HEK293 (cell line): ENCODE data around the gene KLHL35.
A peak's percentile ranks its signal among the peaks of the same experiment; 100 is the strongest.

Source experiments
- CTCF ChIA-PET: fragments of 350-600 bp; formaldehyde crosslinking; extraction: SDS; loops from one replicate; lab custom pipeline; 2021; ENCODE audit warnings: antibody characterized with exemption; lab: Yijun Ruan, JAX
- POLR2A ChIA-PET: fragments of 300-600 bp; formaldehyde crosslinking; extraction: SDS; loops from one replicate; lab custom pipeline; 2020; ENCODE audit warnings: antibody characterized with exemption, inconsistent platforms; lab: Yijun Ruan, JAX
- H3K27ac ChIP-seq: fragments of 200-500 bp; sonication (Bioruptor generic); 2 replicates; pipeline ENCODE4 v1.5.1; 2014; ENCODE audit warnings: low read depth, low read length, control low read depth, inconsistent platforms; ENCODE audit errors: extremely low read depth
- H3K36me3 ChIP-seq, 2 experiments: fragments of 200-500 bp in 1 of 2; sonication (Bioruptor generic) in 1 of 2; 1 replicate in 1 of 2; 2 replicates in 1 of 2; pipeline ENCODE4 v1.5.1; 2014 to 2017; ENCODE audit warnings: inconsistent platforms in 2 of 2, low read length in 2 of 2; ENCODE audit not compliant: control insufficient read depth in 2 of 2, insufficient read depth in 1 of 2
- H3K4me1 ChIP-seq: fragments of 200-500 bp; sonication (Bioruptor generic); 2 replicates; pipeline ENCODE4 v1.5.1; 2014; ENCODE audit warnings: mild to moderate bottlenecking, low read length, inconsistent platforms; ENCODE audit not compliant: control insufficient read depth, insufficient read depth
- H3K4me3 ChIP-seq: 2 replicates; pipeline ENCODE4 v1.5.1; 2011; ENCODE audit warnings: low read depth, mild to moderate bottlenecking, control low read depth, low read length, moderate library complexity
- H3K9me3 ChIP-seq: fragments of 200-500 bp; sonication (Bioruptor generic); 2 replicates; pipeline ENCODE4 v1.5.1; 2014; ENCODE audit warnings: low read depth, low read length, inconsistent platforms; ENCODE audit not compliant: control insufficient read depth, insufficient read depth
- CTCF ChIP-seq: fragments of 450-650 bp; formaldehyde crosslinking; IDR thresholded peaks from 2 replicates; pipeline ENCODE4 v1.5.1; 2016; ENCODE audit warnings: missing biosample characterization, missing genetic modification characterization
- GLIS1 ChIP-seq: fragments of 450-650 bp; formaldehyde crosslinking; IDR thresholded peaks from 2 replicates; pipeline ENCODE4 v1.5.1; 2016; ENCODE audit warnings: missing biosample characterization, missing genetic modification characterization
- HOXC10 ChIP-seq: sonication (generic); formaldehyde crosslinking; IDR thresholded peaks from 2 replicates; pipeline ENCODE4 v1.8.1; 2023; ENCODE audit warnings: mild to moderate bottlenecking, missing genetic modification reagents
- HOXD13 ChIP-seq: sonication (generic); formaldehyde crosslinking; IDR thresholded peaks from 2 replicates; pipeline ENCODE4 v1.8.0; 2022; ENCODE audit warnings: missing genetic modification reagents, borderline replicate concordance
- PRDM2 ChIP-seq: fragments of 450-650 bp; formaldehyde crosslinking; IDR thresholded peaks from 2 replicates; pipeline ENCODE4 v1.5.1; 2016; ENCODE audit warnings: missing biosample characterization, missing genetic modification characterization, borderline replicate concordance
- TCF7L2 ChIP-seq: IDR thresholded peaks from 2 replicates; pipeline ENCODE4 v1.6.1; 2011; ENCODE audit warnings: low read depth, mild to moderate bottlenecking, inconsistent platforms, low read length, moderate library complexity, borderline replicate concordance
- TRIM28 ChIP-seq: IDR thresholded peaks from 2 replicates; pipeline ENCODE4 v1.6.1; 2011; ENCODE audit warnings: low read length, control low read depth, borderline replicate concordance
- ZBTB17 ChIP-seq: fragments of 450-650 bp; formaldehyde crosslinking; IDR thresholded peaks from 2 replicates; pipeline ENCODE4 v1.5.1; 2016; ENCODE audit warnings: missing biosample characterization, missing genetic modification characterization
- ZBTB48 ChIP-seq: fragments of 450-650 bp; formaldehyde crosslinking; IDR thresholded peaks from 2 replicates; pipeline ENCODE4 v1.5.1; 2016; ENCODE audit warnings: missing biosample characterization, missing genetic modification characterization
- ZFP37 ChIP-seq: fragments of 450-650 bp; formaldehyde crosslinking; IDR thresholded peaks from 2 replicates; pipeline ENCODE4 v1.5.1; 2016; ENCODE audit warnings: missing biosample characterization, missing genetic modification characterization
- ZIC2 ChIP-seq: fragments of 450-650 bp; formaldehyde crosslinking; IDR thresholded peaks from 2 replicates; pipeline ENCODE4 v1.5.1; 2016; ENCODE audit warnings: missing biosample characterization, missing genetic modification characterization
- ZNF2 ChIP-seq: fragments of 450-650 bp; formaldehyde crosslinking; IDR thresholded peaks from 2 replicates; pipeline ENCODE4 v1.5.1; 2016; ENCODE audit warnings: missing biosample characterization, missing genetic modification characterization
- ZNF202 ChIP-seq: fragments of 450-650 bp; formaldehyde crosslinking; IDR thresholded peaks from 2 replicates; pipeline ENCODE4 v1.5.1; 2016; ENCODE audit warnings: missing biosample characterization, missing genetic modification characterization, borderline replicate concordance
- ZNF214 ChIP-seq: fragments of 450-650 bp; formaldehyde crosslinking; IDR thresholded peaks from 2 replicates; pipeline ENCODE4 v1.5.1; 2017; ENCODE audit warnings: missing biosample characterization, mild to moderate bottlenecking, missing genetic modification characterization, borderline replicate concordance
- ZNF391 ChIP-seq: fragments of 450-650 bp; formaldehyde crosslinking; IDR thresholded peaks from 2 replicates; pipeline ENCODE4 v1.5.1; 2016; ENCODE audit warnings: low read depth, missing biosample characterization, missing genetic modification characterization, borderline replicate concordance
- ZNF544 ChIP-seq: fragments of 450-650 bp; formaldehyde crosslinking; IDR thresholded peaks from 2 replicates; pipeline ENCODE4 v1.5.0; 2017; ENCODE audit warnings: missing biosample characterization, missing genetic modification characterization
- ZNF571 ChIP-seq: fragments of 450-650 bp; formaldehyde crosslinking; IDR thresholded peaks from 2 replicates; pipeline ENCODE4 v1.5.0; 2017; ENCODE audit warnings: missing biosample characterization, missing genetic modification characterization
- ZNF677 ChIP-seq: fragments of 450-650 bp; IDR thresholded peaks from 2 replicates; pipeline ENCODE4 v1.5.0; 2018; ENCODE audit warnings: missing biosample characterization, mild to moderate bottlenecking, missing genetic modification characterization, moderate library complexity
- ZSCAN30 ChIP-seq: fragments of 450-650 bp; IDR thresholded peaks from 2 replicates; pipeline ENCODE4 v1.5.1; 2018; ENCODE audit warnings: missing biosample characterization, mild to moderate bottlenecking, missing genetic modification characterization, moderate library complexity
- ZSCAN4 ChIP-seq: fragments of 450-650 bp; formaldehyde crosslinking; IDR thresholded peaks from 2 replicates; pipeline ENCODE4 v1.5.1; 2017; ENCODE audit warnings: missing biosample characterization, missing genetic modification characterization

KLHL35 gene

DNA sequence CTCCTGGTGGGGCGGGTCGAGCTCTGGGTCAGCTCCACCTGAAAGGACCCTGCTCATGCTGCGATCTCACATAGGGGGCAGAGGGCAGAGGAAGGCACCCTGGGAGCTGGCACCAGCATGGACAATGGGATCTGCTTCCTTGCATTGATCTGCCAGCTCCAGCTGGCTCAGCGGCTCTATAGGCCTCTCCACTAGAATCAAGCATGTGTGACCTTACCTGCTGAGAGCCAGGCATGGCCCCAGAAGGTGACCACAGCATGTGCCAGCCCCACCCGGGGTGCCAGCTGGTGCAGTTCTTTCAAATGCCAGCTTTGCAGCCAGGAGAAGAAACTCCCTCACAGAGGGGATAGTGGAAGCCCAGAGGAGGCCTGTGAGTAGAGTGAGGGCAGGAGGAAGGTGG lies 22.0 kb upstream of the KLHL35 start:
- ChIA-PET POLR2A (no interaction called here), CTCF (interaction anchor here (1.4 to 3.8 kb wide), 4 partner anchors 9 to 77 kb away, joined by 5 to 29 read pairs (median 12); no protein-coding TSS in a partner anchor)
- Histone ChIP-seq H3K9me3 (no peaks in the 10 kb centered on the region), H3K36me3 (no peaks in the 10 kb centered on the region), H3K4me1 (no peaks in the 10 kb centered on the region), H3K27ac (no peak overlapping the region), H3K4me3 (no peak overlapping the region)
- TF ChIP-seq ZIC2 (peak; percentile 92), ZBTB48 (no peak), ZNF544 (tag by site-specific recombination) (no peak)

DNA sequence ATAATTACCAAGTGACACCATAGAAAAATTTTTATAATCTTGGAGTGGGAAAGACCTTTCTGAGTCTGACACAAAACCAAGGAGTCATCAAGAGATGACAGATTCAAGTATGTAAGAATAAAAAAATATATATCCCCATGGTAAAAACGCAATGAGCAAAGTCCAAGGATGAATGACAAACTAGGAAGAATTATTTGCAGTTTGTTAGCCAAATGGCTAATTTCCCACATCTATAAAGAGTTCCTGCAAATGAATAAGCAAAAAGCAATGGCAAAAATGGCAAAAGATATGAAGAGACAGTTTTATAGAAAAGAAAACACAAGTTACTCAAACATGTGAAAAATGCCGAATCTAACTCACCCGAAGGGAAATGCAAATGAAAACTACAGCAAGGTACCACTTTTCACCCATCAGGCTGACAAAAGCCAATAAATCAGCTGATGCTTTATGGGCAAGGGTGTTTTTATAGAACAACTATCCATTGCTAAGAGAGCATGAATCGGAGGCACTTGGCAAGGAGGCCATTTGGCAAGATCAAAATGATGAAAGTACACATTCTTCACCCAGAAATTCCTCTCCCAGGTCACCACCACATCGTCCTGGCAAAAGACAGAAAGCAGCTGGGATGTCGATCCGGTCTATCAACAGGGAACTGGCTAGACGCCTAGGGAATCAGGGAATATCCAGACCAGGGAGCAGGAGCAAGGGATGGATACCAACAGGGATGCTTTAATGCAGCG lies 21.1 kb upstream of the KLHL35 start:
- Histone ChIP-seq H3K36me3 (no peaks in the 10 kb centered on the region), H3K4me3 (no peak overlapping the region), H3K27ac (no peak overlapping the region), H3K4me1 (no peaks in the 10 kb centered on the region), H3K9me3 (no peaks in the 10 kb centered on the region)
- ChIA-PET CTCF (interaction anchor here (1.7 to 3.8 kb wide), 3 partner anchors 8 to 78 kb away, joined by 6 to 29 read pairs (median 17); no protein-coding TSS in a partner anchor), POLR2A (interaction anchor here (0.6 to 0.7 kb wide), 2 partner anchors 37 to 77 kb away, joined by 3 read pairs; no protein-coding TSS in a partner anchor)
- TF ChIP-seq GLIS1 (tag by site-specific recombination) = no peak
- TF ChIP-seq TRIM28 = no peak
- no peak for TF ChIP-seq ZNF214 (tag by site-specific recombination)
- TF ChIP-seq, all 188 proteins: peak for 0

GRCh38 chr11:75450826-75451821 lies 18.1 kb upstream of the KLHL35 start:
- ChIA-PET POLR2A (no interaction called here), CTCF (interaction anchor here (0.6 to 2.6 kb wide), 24 partner anchors 8 to 1061 kb away, joined by 3 to 19 read pairs (median 4); no protein-coding TSS in a partner anchor)
- Histone ChIP-seq H3K36me3 (no peaks in the 10 kb centered on the region), H3K4me3 (no peak overlapping the region), H3K9me3 (no peaks in the 10 kb centered on the region), H3K27ac (no peak overlapping the region), H3K4me1 (no peaks in the 10 kb centered on the region)
- TF ChIP-seq ZSCAN30 (tag by site-specific recombination) (no peak), ZNF677 (tag by site-specific recombination) (no peak), ZSCAN4 (tag by site-specific recombination) (no peak), ZBTB17 (tag by site-specific recombination) (no peak), ZFP37 (tag by site-specific recombination) (no peak), PRDM2 (tag by site-specific recombination) (no peak), ZNF202 (tag by site-specific recombination) (no peak), TRIM28 (no peak), ZNF571 (tag by site-specific recombination) (no peak), TCF7L2 (no peak), ZNF391 (no peak), ZNF2 (tag by site-specific recombination) (peak; percentile 98), CTCF (peak; percentile 48), HOXC10 (CRISPR knock-in tag) (no peak), HOXD13 (no peak)
